ENCODE results near the gene MED6.

The MED6 gene, protein sequence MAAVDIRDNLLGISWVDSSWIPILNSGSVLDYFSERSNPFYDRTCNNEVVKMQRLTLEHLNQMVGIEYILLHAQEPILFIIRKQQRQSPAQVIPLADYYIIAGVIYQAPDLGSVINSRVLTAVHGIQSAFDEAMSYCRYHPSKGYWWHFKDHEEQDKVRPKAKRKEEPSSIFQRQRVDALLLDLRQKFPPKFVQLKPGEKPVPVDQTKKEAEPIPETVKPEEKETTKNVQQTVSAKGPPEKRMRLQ

DNA sequence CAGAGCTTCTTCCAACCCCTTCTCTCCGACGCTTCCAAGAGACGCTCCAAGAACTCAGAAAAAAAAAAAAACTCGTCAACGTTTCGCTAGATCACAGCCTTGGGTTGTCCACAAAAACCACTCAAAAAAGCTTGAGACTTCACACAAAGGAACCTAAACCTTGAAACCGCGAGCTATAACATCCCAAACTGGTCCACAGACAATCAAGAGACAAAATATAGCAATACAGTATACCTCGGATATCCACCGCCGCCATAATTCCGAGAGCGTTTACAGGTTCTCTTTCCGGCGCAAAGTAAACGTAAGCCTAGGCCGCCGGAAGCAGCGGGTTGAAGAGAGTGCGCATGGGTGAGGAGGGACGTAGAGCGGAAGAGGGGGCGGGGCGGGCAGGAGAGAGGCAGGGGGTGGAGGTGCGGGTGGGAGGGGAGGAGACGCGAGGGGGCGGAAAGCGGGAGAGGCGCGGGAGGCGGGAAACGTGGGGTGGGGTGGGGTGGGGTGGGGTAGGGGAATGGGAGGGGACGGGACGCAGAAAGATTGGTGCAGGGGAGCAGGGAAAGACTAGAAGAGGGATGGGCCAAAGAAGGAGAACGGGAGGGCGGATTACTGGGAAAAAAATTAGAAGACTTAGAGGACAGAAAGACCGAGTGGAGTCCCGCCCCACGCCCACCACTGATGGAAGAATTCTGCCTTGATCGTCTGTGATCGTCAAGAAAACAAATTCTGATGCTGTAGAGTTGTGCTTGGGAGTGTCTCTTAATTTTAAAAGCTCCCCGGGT is at the start of gene MED6:
MED6 (minus strand) TSS at position 274 of the 776 bp plus-strand sequence; CDS start at position 256, 18 bp downstream.
- DNase-seq (ENCODE audit: extremely low read depth in 1 of 2, low read depth in 1 of 2), result peak; percentile 76 to 90

DNA sequence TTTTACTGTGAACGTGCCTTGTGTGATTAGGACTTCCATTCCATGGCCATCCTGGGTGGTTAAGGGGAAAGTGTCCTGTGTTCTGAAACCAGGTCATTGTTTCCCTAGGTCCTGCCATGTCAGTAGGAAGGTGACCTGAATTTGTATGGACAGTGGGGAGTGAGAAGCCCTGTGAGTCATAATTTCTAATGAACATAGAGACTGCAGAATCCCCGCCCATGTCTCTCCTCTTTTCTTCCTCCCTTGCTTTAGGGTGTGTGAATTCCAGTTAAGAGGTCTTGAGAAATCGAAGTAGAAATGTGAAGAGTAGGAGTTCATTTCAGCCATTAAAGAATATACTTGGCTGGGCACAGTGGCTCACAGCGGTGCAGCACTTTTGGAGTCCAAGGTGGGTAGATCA is 49.3 kb upstream of the MED6 start:
- no peak for DNase-seq (ENCODE audit: extremely low read depth in 1 of 2, low read depth in 1 of 2)

DNA sequence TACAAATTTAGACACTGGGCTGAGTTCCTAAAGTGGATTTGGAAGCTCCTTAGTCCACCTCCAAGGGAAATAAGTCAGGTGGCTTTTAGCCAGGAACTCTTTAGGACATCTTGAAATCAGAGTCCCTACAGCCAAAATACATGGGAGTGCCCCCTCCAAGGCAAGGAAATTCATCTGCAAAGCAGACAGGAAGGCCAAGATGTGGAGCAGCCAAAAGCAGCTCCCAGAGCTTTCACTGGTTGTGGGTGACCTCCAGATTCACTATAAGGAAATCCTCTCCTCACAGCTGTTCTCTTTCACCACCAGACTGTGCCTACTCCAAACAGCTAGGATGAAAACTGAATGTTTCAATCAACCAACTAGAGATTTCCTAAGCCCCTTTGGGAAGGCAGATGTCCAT is 47.9 kb upstream of the MED6 start:
- no peak for DNase-seq (ENCODE audit: extremely low read depth in 1 of 2, low read depth in 1 of 2)

DNA sequence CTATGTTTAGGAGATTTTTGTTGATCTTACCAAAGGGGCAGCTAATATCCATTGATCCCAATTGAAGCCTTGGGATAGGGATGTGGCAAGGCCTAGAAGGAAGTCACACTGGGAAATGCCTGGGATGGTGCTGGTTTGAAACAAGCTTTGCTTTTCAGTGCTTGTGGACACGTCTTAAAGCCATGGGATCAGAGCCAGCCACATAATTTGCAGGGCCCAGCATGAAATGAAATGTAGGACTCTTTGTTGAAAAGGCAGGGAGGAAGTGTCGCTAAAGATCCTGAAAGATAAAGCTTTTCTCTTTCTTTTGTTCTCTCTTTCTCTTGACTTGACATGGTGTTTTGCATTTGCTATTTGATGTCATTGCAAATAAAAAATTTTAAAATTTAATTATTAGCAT is 46.2 kb upstream of the MED6 start:
- DNase-seq (ENCODE audit: extremely low read depth in 1 of 2, low read depth in 1 of 2), result no peak

DNA sequence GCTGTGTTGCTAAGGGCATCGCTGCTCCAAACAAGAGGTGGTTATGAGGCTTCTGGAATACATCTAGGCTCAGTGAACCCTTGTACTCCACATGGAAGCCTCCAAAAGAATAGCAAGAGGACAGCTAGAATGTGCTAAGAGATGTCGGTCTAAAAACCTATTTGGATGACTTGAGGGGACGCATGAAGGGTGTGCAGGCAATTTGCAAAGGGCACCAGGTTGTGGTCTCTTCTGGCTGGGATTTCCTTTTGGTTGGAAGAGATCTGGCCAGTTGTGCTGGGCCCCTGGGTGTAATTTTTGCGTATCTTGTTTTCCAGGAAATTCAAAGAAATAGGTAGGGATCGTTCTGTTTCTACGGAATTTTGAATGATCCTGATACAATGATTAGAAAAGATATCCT is 45.4 kb upstream of the MED6 start:
- DNase-seq (ENCODE audit: extremely low read depth in 1 of 2, low read depth in 1 of 2), result no peak

DNA sequence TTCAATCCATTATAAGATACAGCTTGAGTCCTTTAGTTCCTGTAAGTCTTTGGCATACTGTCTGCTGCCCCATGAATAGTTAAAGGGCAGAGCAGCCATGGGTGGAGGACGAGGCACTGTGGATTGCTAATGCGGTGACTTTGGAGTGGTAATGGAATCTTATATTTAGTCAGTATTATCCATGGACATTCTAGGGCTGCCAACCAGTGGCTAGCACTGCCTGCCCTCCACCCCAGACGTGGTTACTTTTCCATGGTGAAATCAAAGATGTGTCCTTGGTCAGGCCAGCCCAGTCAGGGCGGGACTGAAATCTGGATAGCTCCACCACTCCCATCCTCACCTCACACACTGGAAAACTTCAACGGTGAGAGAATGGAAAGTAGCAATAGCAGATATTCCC is 43.5 kb upstream of the MED6 start:
- DNase-seq (ENCODE audit: extremely low read depth in 1 of 2, low read depth in 1 of 2), result no peak

DNA sequence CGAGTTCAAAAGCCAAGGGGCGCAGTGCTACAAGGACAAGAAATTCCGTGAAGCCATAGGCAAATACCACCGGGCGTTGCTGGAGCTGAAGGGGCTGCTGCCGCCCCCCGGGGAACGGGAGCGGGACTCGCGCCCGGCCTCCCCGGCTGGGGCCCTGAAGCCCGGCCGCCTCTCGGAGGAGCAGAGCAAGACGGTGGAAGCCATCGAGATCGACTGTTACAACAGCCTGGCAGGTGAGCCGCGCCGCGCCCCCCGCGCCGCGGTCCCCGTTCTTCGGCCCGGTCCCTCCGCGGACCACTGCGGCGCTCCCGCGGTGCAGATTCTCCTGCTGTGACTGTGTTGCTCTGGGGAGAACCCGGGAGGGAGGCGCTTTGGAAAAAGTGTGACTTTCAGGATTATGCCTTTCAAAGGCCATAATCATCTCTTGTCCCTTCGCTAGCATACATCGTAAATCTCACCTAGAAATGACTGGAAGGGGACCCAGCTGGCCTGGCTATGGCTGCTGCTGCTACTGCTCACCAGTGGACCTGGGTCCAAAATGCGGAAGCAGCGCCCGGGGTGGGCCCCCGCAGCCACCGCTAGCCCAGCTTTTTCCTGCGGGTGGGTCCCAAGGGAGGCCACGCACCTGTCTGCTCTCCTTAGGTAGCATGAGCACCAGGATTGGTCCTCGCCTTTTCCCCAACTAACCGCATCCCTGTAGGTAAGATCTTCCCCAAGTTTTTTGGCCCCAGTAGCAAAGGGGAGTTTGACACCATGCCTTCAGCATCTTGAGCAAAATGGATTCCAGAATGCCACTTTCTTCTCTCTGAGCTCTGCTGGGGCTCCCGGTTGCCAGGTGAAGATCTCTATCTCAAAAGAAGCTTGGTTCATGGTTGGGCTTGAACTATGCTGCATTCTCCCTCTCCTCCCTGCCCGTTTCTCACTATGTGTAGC is 42.1 kb upstream of the MED6 start:
- DNase-seq (ENCODE audit: extremely low read depth in 1 of 2, low read depth in 1 of 2), result no peak

DNA sequence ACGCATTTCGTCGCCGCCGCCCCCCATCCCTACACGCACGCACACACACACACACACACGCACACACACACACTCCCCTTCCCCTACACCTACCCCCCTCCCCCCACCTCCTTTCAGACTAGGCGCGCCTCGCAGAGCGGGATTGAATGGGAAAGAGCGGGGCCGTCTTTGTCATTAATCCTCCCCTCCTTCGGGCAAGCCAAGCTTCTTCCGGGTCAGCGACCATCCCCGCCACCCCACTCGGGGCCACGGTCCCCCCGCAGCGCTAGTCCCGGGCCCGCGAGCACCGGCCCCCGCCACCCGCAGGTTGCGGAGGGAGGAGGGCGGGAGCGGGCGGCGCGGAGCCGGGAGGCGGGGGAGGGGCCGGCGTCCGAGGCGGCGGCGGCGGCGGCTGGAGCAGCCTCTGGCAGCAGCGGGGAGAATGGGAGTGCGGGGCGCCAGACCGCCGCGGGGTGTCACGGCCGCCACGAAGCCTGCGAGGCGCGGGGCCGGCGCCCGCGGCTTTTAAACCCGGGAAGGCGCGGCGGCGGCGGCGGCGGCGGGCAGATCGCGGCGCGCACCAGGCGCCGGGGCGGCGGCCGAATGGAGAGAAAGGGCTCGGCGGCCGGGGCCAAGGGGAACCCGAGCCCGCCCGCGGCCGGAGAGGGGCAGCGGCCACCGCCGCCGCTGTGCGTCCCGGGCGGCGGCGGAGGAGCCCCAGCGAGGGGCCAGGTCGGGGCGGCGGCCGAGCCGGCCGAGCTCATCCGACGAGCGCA is 41.3 kb upstream of the MED6 start, which contains the start of gene TTC9:
TTC9 (plus strand) TSS at position 369 of the 755 bp plus-strand sequence; CDS start at position 583, 214 bp downstream.
- no peak for DNase-seq (ENCODE audit: extremely low read depth in 1 of 2, low read depth in 1 of 2)

DNA sequence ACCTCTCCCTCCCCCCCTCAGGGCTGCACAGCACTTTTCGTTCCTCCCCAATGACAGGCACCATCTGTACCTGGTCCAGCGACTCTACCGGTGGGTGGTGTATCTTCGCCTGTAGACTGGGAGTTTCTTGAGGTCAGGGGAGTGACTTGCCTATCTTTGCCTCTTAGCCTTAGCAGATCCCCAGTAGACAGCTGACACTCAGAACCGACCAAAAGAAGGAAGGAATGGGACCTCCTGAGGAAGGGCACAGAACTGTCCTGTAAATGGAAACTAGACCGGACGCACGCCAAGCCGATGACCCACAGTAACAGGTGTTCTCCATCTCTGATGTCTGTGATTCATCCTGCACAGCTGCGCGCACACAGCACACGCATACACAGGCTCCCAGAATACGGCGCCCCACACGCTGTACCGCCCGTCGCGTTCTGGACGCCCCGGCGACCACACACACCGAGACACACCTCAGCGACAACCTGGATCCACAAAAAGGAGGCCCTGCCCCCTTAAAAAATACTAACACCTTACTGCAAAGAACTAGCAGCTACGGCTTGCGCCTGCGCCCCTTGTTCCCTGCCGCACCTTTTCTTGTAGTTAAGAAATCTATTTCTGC is 40.6 kb upstream of the MED6 start:
- peak in 1 of 2 donors; percentile 21 for DNase-seq (ENCODE audit: extremely low read depth in 1 of 2, low read depth in 1 of 2)

DNA sequence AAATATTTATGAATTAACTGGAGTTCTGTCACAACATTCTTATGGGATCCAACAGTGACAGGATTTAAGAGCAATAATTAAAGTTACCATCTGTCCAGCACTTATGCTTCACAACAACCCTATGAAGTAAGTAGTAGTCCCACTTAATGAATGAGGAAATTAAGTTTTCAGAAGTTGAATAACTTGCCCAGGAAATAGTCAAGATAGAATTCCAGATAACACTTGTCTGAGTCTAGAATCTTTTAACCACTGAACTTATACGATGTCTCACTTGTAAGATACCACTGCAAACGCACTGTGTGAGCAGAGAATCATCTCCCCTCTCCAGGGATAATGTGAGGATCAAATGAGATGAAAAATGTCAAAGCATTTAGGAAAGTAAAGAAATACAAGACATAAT is 38.0 kb upstream of the MED6 start:
- DNase-seq (ENCODE audit: extremely low read depth in 1 of 2, low read depth in 1 of 2), result no peak

DNA sequence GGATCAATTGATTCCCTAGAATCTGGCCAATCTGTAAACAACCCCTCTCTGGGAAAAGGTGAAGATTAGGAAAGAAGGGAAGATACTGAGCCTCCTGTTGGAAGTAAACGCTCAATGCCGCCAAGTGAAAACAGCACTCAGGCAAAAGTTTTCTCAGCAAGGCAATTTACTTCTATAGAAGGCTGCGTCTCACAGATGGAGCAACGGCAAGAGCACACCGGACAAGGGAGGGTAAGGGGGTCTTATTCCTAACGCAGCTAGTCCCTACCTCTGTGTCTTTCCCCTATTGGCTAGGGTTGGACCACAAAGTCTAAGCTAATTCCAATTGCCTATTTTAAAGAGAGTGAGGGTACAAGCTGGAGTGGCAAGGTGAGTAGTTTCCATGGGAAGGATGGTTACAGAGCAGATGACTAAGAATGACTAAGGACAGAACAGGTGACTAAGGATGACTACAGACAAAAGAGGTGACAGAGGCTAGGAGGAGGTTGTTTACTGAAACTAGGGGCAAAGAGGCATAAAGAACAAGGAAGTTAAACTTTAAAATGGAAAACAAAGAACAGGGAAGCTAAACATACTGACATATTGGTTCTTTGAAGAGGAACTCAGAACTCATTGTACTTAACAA is 35.6 kb upstream of the MED6 start:
- DNase-seq (ENCODE audit: extremely low read depth in 1 of 2, low read depth in 1 of 2), result no peak

DNA sequence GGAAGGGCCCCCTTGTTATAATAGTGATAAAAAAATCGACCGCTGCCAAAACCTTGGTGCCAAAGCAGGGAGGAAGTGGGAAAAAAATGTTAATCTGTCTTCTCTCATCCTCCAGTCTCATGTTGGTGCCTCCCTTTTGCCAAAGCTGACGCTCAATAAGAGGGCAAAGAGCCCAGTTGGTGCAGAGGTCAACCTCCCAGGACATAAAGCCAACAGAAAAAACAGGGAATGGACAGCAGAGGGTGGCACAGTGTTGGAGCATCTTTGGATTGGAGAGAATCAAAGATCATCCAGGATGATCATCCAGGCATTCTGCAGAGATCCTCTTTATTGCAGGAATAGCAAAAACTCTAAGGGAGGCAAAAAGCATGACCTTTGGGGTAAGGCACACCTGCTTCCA is 31.5 kb upstream of the MED6 start:
- no peak for DNase-seq (ENCODE audit: extremely low read depth in 1 of 2, low read depth in 1 of 2)

DNA sequence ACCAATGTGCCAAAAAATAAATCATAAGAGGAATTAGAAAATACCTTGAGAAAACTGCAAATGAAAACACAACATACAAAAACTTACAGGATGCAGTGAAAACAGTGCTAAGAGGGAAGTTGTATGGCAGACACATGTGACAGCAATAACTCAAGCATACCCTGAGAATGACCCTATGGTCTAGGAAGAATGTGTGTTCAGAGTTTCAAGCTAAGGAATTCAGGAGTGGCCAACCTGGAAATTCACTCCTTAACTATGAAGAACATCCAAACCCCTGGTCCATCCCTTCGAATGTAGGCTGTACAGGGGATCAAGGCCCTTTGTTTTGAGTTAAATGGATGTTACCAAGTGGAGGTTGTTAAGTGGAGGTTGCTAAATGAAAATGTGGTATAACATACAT is 24.5 kb upstream of the MED6 start:
- DNase-seq (ENCODE audit: extremely low read depth in 1 of 2, low read depth in 1 of 2), result no peak

DNA sequence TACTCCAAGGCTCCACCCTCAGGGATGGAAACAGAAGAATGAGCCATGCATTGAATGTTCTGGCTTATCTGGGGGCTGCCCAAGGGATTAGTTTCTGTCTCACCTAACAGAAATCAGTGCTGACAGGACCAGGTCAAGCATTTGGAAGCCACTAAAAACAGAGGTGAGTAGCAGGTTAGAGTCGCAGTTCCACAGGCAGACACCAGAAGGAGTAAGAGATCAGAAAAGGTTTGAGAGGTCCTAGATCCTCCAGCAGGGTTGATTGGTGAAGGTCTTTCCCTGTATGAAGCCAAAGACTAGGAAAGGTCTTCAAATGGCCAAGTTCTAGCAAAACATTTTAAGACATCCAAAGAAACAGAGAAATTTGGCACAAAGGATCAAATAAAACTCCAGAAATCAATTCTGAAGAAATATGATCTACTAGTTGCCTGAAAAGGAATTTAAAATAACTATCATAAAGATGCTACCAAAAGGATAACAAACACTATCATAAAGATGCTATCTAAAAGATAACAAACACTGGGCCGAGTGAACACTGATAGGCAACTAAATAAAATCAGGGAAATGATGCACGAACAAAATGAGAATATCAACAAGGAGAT is 21.8 kb upstream of the MED6 start:
- peak in 1 of 2 donors; percentile 17 for DNase-seq (ENCODE audit: extremely low read depth in 1 of 2, low read depth in 1 of 2)

DNA sequence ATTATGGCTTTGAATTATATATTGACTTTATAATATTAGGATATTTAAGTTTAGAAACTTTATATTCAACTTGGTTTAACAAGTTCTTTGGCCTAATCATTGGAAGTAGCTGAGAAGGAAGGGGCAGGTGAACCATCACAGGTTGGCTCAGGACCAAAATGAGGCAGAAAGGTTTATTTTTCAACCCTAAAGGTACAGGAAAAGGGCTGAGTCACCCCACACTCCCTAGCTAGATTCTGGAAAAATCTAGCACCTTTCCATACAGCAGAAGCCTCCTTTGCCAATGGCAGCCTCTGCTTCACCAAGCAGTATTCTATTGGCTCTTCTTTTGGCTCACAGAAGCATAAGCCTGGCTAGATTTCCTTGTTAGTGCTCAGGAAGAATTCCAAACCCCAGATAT is 19.3 kb upstream of the MED6 start:
- DNase-seq (ENCODE audit: extremely low read depth in 1 of 2, low read depth in 1 of 2), result no peak

DNA sequence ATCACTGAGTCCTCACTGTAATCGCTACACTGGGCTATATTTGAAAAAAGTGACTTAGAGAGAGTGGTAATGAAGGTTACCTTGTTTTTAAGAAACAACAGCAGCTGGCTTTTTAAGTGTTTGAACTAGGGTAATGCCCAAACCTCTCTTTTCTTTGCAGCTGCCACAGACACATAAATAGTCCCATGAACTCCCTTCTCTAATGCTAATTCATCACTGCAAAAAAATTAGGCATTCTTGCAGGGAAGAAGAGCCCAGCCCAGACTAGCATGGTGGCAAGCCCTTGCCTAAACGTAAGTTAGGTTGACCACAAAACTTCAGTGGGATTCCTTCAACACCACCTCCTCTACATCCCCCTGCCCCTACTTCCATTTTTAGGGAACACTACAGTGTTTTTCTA is 17.9 kb upstream of the MED6 start:
- no peak for DNase-seq (ENCODE audit: extremely low read depth in 1 of 2, low read depth in 1 of 2)

DNA sequence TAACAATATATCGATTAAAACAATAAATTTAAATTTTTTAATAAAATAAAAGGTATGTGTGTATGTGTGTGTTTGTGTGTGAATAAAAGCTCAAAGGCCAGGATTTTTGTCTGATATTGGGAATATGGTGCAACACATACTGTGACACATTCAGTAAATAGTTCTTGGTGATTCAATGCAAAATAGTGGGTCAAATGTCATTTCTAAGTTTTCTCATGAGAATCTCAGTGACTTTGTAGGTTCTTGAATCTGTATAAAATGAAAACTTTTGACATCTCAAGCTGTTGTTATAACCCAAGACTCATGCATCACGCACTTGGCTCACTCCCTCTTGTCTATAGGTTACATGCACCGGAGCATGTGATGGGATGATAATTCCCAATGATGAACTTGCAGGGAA is 16.2 kb upstream of the MED6 start:
- no peak for DNase-seq (ENCODE audit: extremely low read depth in 1 of 2, low read depth in 1 of 2)

DNA sequence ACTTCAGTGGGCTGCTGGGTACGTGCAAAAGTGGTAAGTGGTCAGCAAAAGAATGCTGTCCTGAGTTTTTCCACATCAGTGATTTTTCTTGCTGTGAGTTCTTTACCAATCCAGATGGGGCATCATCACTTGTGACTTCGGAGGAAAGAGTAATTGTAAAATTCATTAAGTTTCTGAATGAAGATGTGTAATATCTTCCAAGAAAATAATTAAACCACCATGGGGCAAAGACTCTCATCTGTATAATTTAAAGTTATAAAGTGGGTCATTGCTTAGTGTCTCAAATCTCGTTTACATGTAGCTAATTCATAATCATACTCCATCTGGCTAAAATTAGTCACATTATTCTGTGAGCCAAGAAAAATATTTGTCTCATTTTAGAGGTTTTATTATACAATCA is 10.8 kb upstream of the MED6 start:
- no peak for DNase-seq (ENCODE audit: extremely low read depth in 1 of 2, low read depth in 1 of 2)

DNA sequence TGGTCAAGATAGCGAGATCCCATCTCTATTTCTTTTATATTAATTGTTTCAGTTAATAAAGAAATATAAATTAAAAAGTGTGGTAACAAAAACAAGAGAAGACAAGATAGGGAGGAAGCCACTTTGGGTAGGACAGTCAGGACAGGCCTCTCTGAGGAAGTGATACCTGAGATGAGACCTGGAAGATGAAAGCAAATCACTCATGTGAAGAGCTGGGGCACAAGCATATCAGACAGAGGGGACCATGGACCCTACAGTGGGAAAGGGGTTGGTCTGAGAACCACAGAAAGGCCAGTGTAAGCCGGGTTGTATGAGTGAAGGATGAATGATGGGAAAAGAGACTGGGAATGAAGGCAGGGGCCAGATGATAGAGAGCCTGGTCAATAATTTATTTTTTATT is 1.8 kb upstream of the MED6 start:
- DNase-seq (ENCODE audit: extremely low read depth in 1 of 2, low read depth in 1 of 2), result no peak

Measured in stimulated activated CD8-positive, alpha-beta memory T cell treated with anti-CD3 and anti-CD28 coated beads, Interleukin-7, amount 100 ng/mL, for 48 hours (primary cell).